OCI-LY7 (cell line): ENCODE measurements around the gene ARHGAP6.

Source experiments
- EZH2phosphoT487 ChIP-seq: fragments of 200-600 bp; sonication (generic); IDR thresholded peaks from 2 replicates; pipeline ENCODE4 v1.6.1; 2018; ENCODE audit warnings: low read depth, borderline replicate concordance, mild to moderate bottlenecking, mixed run types, antibody characterized with exemption, low read length, moderate library complexity, mixed read lengths
- TF ChIP-seq, protein P1 (sequence below): fragments of 200-600 bp; sonication (generic); conservative IDR thresholded peaks from 2 replicates; pipeline ENCODE4 v1.5.1; 2014; ENCODE audit warnings: mild to moderate bottlenecking, antibody characterized with exemption, low read length, moderate library complexity, mixed read lengths

DNA sequence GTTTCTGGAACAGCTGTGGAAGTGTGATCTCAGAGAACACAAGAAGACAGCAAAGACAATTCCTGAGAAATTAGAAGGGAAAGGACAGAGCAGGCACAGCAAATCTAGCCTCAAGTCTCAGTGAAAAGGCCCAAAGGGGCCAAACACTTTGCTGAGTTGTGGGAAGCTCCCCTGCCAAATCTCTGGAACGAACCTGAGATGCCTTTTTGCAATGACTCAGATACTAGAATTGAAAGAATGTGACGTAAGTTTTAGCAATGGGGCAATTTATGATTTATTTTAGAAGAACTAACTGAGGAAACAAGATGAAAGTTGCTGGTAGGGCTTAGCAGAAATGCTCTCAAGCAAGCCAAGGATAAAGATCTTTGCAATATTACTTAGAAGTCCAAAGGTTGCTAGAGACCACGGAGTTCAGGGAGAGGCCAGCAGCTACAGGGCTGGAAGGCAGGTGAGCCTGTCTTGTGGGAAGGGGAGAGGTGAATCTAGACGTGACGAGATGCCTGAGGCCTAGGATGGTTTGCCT is 279.7 kb downstream of the ARHGAP6 start:
- TF ChIP-seq, protein P1, sequence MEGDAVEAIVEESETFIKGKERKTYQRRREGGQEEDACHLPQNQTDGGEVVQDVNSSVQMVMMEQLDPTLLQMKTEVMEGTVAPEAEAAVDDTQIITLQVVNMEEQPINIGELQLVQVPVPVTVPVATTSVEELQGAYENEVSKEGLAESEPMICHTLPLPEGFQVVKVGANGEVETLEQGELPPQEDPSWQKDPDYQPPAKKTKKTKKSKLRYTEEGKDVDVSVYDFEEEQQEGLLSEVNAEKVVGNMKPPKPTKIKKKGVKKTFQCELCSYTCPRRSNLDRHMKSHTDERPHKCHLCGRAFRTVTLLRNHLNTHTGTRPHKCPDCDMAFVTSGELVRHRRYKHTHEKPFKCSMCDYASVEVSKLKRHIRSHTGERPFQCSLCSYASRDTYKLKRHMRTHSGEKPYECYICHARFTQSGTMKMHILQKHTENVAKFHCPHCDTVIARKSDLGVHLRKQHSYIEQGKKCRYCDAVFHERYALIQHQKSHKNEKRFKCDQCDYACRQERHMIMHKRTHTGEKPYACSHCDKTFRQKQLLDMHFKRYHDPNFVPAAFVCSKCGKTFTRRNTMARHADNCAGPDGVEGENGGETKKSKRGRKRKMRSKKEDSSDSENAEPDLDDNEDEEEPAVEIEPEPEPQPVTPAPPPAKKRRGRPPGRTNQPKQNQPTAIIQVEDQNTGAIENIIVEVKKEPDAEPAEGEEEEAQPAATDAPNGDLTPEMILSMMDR: no peak
- TF ChIP-seq EZH2phosphoT487: no peak
